Adipocyte (in vitro differentiated cells): ENCODE results near the gene AADACL4.

Experiments
- DNase-seq: peaks from one replicate; pipeline ENCODE4 v3.0.0-alpha.2; 2015; ENCODE audit warnings: low read depth
- H3K27me3 ChIP-seq: replicated peaks from 2 replicates; pipeline ENCODE4 v1.7.0; 2013; ENCODE audit warnings: mild to moderate bottlenecking, low read length, moderate library complexity; ENCODE audit not compliant: control insufficient read depth, insufficient read depth
- H3K36me3 ChIP-seq: 2 replicates; pipeline ENCODE4 v1.7.0; 2013; ENCODE audit warnings: low read length, mild to moderate bottlenecking, moderate library complexity; ENCODE audit not compliant: control insufficient read depth, insufficient read depth, severe bottlenecking
- H3K4me1 ChIP-seq: 2 replicates; pipeline ENCODE4 v1.7.0; 2013; ENCODE audit warnings: mild to moderate bottlenecking, low read length, moderate library complexity; ENCODE audit not compliant: control insufficient read depth, insufficient read depth
- H3K4me3 ChIP-seq: 2 replicates; pipeline ENCODE4 v1.7.0; 2013; ENCODE audit warnings: mild to moderate bottlenecking, low read length, moderate library complexity
- H3K9ac ChIP-seq: 2 replicates; pipeline ENCODE4 v1.7.0; 2013; ENCODE audit warnings: mild to moderate bottlenecking, low read length, moderate library complexity
- H3K9me3 ChIP-seq: 2 replicates; pipeline ENCODE4 v1.7.0; 2013; ENCODE audit warnings: mild to moderate bottlenecking, low read length, moderate library complexity; ENCODE audit not compliant: control insufficient read depth

Gene AADACL4

DNA sequence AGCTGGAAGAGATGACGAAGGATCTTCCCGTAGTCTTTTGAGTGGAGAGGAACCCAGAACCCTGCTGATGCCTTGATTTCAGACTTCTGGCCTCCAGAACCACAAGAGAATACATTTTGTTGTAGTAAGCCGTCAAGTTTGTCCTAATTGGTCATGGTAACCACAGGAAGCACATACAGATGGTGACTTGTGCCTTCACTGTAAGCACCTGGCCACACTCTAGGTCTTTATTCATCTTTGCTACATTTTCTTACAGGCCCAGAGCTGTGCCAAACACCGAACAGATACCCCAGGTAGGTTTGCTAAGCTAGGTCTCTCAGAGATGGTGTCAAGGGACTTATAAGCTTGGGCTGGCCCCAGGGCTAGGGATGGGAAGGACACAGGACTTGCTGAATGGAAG lies 30.7 kb upstream of the AADACL4 start:
- H3K9me3 ChIP-seq: no peaks in the 10 kb centered on the region
- no peak overlapping the region for H3K9ac ChIP-seq
- peaks cover 27% of the 10 kb centered on the region for H3K4me1 ChIP-seq
- H3K27me3 ChIP-seq: no peaks in the 10 kb centered on the region
- H3K4me3 ChIP-seq: no peak overlapping the region
- H3K36me3 ChIP-seq: peaks cover 29% of the 10 kb centered on the region
- DNase-seq: no peak

- Histone ChIP-seq H3K9me3 (no peaks in the 10 kb centered on the region), H3K27me3 (no peaks in the 10 kb centered on the region), H3K4me3 (peak overlapping the region; percentile 93), H3K4me1 (peaks cover 38% of the 10 kb centered on the region), H3K36me3 (peaks cover 29% of the 10 kb centered on the region), H3K9ac (peak overlapping the region; percentile 97)
- DNase-seq: no peak
Measured at GRCh38 chr1:12614402-12615158, 29.3 kb upstream of the AADACL4 start.

DNA sequence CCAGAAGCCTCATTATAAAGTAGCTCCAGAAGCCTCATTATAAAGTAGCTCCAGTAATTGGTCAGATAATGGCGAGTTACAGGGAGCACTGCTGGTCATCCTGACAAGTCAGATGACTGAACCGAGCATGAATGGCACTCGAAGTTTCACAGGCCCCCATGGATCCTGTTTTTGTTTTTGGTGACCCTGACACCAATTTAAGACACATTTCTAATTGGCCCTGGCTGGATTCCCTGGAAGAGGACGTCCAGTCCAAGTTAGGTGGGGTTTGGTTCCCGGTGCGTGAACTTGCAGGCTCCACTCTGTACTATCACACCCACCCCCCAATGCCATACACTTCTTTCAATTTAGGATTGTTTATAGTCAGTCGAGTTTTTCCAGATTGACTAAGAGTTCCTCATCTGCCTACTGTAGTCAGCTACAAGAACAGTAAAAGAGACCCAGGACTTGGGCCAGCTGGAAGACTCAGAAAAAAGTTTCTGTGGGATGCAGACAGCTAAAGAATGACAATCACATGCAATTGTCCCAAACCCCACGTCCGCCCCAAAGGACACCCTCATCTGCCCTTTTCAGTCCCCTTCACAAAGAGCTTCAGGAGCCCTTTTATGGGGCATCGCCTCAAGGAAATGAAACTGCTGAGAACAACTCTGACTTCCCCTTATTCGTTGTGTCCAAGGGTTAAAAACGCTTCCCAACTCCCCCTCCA lies 28.6 kb upstream of the AADACL4 start:
- H3K4me3 ChIP-seq: peak overlapping the region; percentile 93

DNA sequence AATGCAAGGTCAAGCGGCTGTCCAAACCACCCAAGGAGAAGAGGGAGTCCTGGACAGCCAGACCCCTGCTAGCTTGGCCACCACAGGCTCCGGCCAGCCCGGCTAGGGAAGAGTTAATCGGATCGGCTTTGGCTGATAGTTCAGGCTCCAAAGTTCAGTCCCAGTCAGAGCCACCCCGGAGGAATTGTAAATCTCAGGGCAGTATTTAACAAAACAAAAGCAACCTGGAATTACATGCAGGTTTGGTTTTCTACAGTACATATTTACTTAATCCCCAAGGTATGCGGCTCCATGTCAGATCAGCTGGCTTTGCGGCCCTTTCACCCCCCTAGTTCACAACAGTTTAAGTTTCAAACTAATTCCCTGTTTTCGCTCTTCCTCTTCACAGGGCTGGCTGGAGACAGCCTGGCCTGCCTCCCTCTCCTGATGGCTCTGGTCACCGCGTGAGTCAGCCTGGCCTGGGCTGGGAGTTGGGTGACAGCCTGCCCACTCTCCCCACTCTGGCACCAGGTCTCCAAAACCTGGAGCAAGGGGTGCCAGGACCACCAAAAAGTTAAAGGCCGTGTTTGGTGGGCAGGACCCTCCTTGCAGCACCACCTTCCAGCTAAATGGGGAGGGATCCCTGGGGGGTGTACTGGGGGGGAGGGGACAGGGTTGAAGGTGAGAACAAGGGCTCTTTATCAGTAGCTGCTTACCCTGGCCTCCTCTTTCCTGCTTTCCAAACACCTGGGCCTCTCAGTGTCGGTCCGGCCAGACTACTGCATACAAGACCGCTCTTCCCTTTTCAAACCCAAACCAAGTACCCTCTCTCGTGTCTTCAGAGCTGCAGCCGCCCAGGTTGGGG lies 27.8 kb upstream of the AADACL4 start:
- peak; percentile 71 for DNase-seq
- Histone ChIP-seq H3K27me3 (no peaks in the 10 kb centered on the region), H3K9ac (peak overlapping the region; percentile 97), H3K4me3 (peak overlapping the region; percentile 93), H3K9me3 (no peaks in the 10 kb centered on the region), H3K36me3 (peaks cover 19% of the 10 kb centered on the region), H3K4me1 (peaks cover 39% of the 10 kb centered on the region)

More for the DNA sequence above, 28.6 kb upstream of the AADACL4 start:
- Histone ChIP-seq H3K4me1 (peaks cover 42% of the 10 kb centered on the region), H3K9me3 (no peaks in the 10 kb centered on the region), H3K9ac (peak overlapping the region; percentile 97), H3K36me3 (peaks cover 27% of the 10 kb centered on the region), H3K27me3 (no peaks in the 10 kb centered on the region)
- no peak for DNase-seq

GRCh38 chr1:12616709-12617373 lies 27.0 kb upstream of the AADACL4 start:
- H3K9me3 ChIP-seq: no peaks in the 10 kb centered on the region
- H3K36me3 ChIP-seq: peaks cover 13% of the 10 kb centered on the region
- H3K4me3 ChIP-seq: peak overlapping the region; percentile 93
- peaks cover 40% of the 10 kb centered on the region for H3K4me1 ChIP-seq
- H3K9ac ChIP-seq: peak overlapping the region; percentile 97
- DNase-seq: no peak
- no peaks in the 10 kb centered on the region for H3K27me3 ChIP-seq

DNA sequence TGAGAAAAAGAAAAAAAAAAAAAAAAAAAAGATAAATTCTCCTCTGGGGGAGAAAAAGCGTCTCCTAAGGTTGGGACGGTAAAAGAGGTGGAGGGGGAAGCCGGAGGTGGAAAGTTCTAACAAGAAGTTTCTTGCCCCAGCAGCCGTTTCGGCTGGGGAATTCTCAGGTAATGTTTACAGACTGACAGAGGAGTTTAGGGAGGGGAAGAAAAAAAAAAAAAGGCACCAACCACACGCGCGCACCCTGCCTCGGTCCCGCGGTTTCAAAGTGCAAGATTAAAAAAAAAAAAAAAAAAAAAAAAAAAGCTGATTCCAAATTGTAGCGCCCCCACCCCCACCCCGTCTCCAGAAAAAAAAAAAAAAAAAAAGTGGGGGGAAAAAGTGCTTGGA lies 26.4 kb upstream of the AADACL4 start:
- DNase-seq: no peak

GRCh38 chr1:12617901-12618660 lies 25.8 kb upstream of the AADACL4 start, which contains the start of gene DHRS3:
Gene DHRS3 (minus strand): TSS chr1:12618210. CDS start chr1:12617348, 862 bp downstream.
- Histone ChIP-seq H3K9ac (peak within 1 kb of the TSS; percentile 97), H3K4me1 (peaks cover 43% of the 10 kb centered on the region), H3K4me3 (peak within 1 kb of the TSS; percentile 93), H3K27me3 (no peaks in the 10 kb centered on the region), H3K36me3 (peaks cover under 1% of the 10 kb centered on the region), H3K9me3 (no peaks in the 10 kb centered on the region)
- peak; percentile 86 for DNase-seq

More for the DNA sequence above, 26.4 kb upstream of the AADACL4 start:
- peaks cover 6% of the 10 kb centered on the region for H3K36me3 ChIP-seq
- peak overlapping the region; percentile 93 for H3K4me3 ChIP-seq
- no peaks in the 10 kb centered on the region for H3K9me3 ChIP-seq
- H3K4me1 ChIP-seq: peaks cover 43% of the 10 kb centered on the region
- peak overlapping the region; percentile 97 for H3K9ac ChIP-seq
- no peaks in the 10 kb centered on the region for H3K27me3 ChIP-seq

- Histone ChIP-seq H3K9me3 (no peaks in the 10 kb centered on the region), H3K36me3 (no peaks in the 10 kb centered on the region), H3K9ac (peak overlapping the region; percentile 97), H3K4me3 (peak overlapping the region; percentile 93), H3K4me1 (peaks cover 43% of the 10 kb centered on the region), H3K27me3 (no peaks in the 10 kb centered on the region)
- no peak for DNase-seq
Measured at GRCh38 chr1:12618661-12618964, 25.3 kb upstream of the AADACL4 start.

DNA sequence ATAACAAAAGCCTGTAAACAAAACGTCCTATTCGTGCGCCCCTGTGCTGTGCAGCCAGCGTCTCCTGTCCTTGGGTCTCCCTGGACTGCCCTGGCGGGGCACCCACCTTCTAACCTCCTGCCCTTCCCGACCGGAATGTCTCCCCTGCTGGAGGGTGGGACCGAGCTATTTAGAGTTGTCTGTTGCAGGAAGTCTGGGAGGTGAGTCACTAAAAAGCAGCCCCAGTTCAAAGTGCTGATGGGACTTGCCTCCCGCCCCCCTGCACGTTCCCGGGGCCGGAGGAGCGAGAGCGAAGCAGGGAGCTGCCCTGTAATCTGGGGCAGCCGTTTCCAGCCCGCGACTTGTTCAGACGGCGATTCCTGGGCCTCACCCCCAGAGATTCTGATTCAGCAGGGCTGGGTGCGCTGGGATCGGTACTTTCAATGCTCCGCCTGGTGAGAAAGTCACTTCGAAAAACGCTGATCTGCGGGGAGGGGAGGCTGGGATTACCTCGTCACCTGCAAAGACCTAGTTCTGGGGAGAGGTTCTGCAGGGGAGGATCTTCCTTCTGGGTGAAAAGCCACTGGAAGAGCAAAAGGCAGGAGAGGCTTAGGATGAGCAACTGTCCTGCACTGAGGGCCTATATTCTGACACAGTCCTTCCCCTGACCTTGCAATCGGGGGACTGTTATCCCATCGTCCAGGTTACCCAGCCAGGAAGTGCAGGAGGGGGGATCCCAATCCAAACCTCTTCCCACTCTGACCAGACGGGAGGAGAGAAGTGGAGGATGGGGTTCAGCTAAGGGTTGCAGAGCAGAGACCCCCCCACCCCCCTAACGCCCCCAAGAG lies 24.7 kb upstream of the AADACL4 start:
- Histone ChIP-seq H3K36me3 (no peaks in the 10 kb centered on the region), H3K9ac (peak overlapping the region; percentile 97), H3K4me3 (peak overlapping the region; percentile 93), H3K27me3 (no peaks in the 10 kb centered on the region), H3K9me3 (no peaks in the 10 kb centered on the region), H3K4me1 (peaks cover 42% of the 10 kb centered on the region)
- DNase-seq: peak; percentile 85
